Endothelial cell (in vitro differentiated cells): ENCODE data around the gene FECH. TPM values are rescaled to one million over a fixed set of nuclear protein-coding genes. Genes with fewer than 3 reads are reported as not detected.

Experiments used
- DNase-seq: peaks from one replicate; pipeline ENCODE4 v3.0.0; 2021; ENCODE audit warnings: low spot score
- H3K27ac Mint-ChIP-seq: one replicate; pipeline ENCODE4 v1.8.0; 2021; ENCODE audit warnings: mixed read lengths, inconsistent platforms; ENCODE audit not compliant: unreplicated experiment
- H3K27me3 Mint-ChIP-seq: one replicate; pipeline ENCODE4 v1.8.0; 2021; ENCODE audit warnings: mild to moderate bottlenecking, moderate library complexity, mixed read lengths, inconsistent platforms; ENCODE audit not compliant: unreplicated experiment
- H3K36me3 Mint-ChIP-seq: one replicate; pipeline ENCODE4 v1.8.0; 2021; ENCODE audit warnings: mild to moderate bottlenecking, low read depth, mixed read lengths, inconsistent platforms; ENCODE audit not compliant: unreplicated experiment
- H3K4me1 Mint-ChIP-seq: one replicate; pipeline ENCODE4 v1.8.0; 2021; ENCODE audit warnings: mild to moderate bottlenecking, mixed read lengths, inconsistent platforms; ENCODE audit not compliant: unreplicated experiment
- H3K4me3 Mint-ChIP-seq: one replicate; pipeline ENCODE4 v1.8.0; 2021; ENCODE audit warnings: mild to moderate bottlenecking, mixed read lengths, inconsistent platforms; ENCODE audit not compliant: unreplicated experiment
- H3K9me3 Mint-ChIP-seq: one replicate; pipeline ENCODE4 v1.8.0; 2021; ENCODE audit warnings: mixed read lengths, inconsistent platforms; ENCODE audit not compliant: unreplicated experiment
- total RNA-seq: library from RNA; stranded (reverse); fragmentation: NEBNext Ultra II Directional; extraction: Animal tissue kit (Norgen Biotek cat#: 25700); gene quantifications from one replicate; pipeline ENCODE4 v1.2.1, GENCODE V29; 2021; ENCODE audit not compliant: unreplicated experiment
- TF ChIP-seq, protein P1 (sequence below): fragments of 200-600 bp; sonication (generic); IDR thresholded peaks from one replicate; pipeline ENCODE4 v1.5.0; 2021; ENCODE audit warnings: antibody characterized with exemption; ENCODE audit not compliant: unreplicated experiment

The FECH gene
- total RNA-seq, 1 donor from 2014 or later = 51.6 TPM

GRCh38 chr18:57587098-57587661 lies 678 bp upstream of the FECH start:
- Mint-ChIP-seq H3K36me3 (peaks cover 11% of the 10 kb centered on the region), H3K4me1 (peaks cover 17% of the 10 kb centered on the region), H3K9me3 (no peaks in the 10 kb centered on the region), H3K27ac (peak overlapping the region; percentile 84), H3K27me3 (peaks cover 2% of the 10 kb centered on the region), H3K4me3 (peak overlapping the region; percentile 95)
- DNase-seq = no peak
- TF ChIP-seq, protein P1, sequence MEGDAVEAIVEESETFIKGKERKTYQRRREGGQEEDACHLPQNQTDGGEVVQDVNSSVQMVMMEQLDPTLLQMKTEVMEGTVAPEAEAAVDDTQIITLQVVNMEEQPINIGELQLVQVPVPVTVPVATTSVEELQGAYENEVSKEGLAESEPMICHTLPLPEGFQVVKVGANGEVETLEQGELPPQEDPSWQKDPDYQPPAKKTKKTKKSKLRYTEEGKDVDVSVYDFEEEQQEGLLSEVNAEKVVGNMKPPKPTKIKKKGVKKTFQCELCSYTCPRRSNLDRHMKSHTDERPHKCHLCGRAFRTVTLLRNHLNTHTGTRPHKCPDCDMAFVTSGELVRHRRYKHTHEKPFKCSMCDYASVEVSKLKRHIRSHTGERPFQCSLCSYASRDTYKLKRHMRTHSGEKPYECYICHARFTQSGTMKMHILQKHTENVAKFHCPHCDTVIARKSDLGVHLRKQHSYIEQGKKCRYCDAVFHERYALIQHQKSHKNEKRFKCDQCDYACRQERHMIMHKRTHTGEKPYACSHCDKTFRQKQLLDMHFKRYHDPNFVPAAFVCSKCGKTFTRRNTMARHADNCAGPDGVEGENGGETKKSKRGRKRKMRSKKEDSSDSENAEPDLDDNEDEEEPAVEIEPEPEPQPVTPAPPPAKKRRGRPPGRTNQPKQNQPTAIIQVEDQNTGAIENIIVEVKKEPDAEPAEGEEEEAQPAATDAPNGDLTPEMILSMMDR = no peak

DNA sequence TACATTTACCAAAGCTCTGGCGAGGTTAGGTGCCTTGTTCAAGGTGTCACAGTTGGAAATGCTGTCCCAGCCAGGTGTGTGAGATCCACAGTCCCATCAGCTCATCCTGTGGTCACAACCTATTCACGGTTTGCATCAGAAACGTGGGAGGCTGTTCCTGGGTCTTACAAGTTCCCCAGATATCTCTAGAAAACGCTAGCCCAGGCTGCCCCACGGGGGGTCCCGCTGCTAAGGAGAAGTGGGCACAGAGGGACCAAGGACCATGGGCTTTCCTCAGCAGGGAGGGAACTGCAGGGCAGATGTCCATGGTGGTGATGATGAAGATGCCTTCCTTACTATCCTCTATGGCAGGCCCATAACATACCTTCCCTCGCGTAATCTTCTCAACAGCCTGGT lies 649 bp downstream of the FECH start:
- H3K4me1 Mint-ChIP-seq = peaks cover 12% of the 10 kb centered on the region
- H3K4me3 Mint-ChIP-seq = peak overlapping the region; percentile 90
- DNase-seq = no peak
- H3K36me3 Mint-ChIP-seq = peaks cover 19% of the 10 kb centered on the region
- H3K27ac Mint-ChIP-seq = no peak overlapping the region
- TF ChIP-seq, protein P1 = no peak
- peaks cover 2% of the 10 kb centered on the region for H3K27me3 Mint-ChIP-seq
- no peaks in the 10 kb centered on the region for H3K9me3 Mint-ChIP-seq

- no peaks in the 10 kb centered on the region for H3K9me3 Mint-ChIP-seq
- no peak overlapping the region for H3K27ac Mint-ChIP-seq
- H3K4me3 Mint-ChIP-seq = peak overlapping the region; percentile 90
- H3K27me3 Mint-ChIP-seq = peaks cover 2% of the 10 kb centered on the region
- H3K4me1 Mint-ChIP-seq = peaks cover 12% of the 10 kb centered on the region
- H3K36me3 Mint-ChIP-seq = peaks cover 22% of the 10 kb centered on the region
- DNase-seq = no peak
- TF ChIP-seq, protein P1 = no peak
These were observed 1.1 kb downstream of the FECH start for GRCh38 chr18:57585421-57585820.

- no peak overlapping the region for H3K4me3 Mint-ChIP-seq
- TF ChIP-seq, protein P1 = no peak
These were observed 2.1 kb downstream of the FECH start for GRCh38 chr18:57584444-57584843.

DNA sequence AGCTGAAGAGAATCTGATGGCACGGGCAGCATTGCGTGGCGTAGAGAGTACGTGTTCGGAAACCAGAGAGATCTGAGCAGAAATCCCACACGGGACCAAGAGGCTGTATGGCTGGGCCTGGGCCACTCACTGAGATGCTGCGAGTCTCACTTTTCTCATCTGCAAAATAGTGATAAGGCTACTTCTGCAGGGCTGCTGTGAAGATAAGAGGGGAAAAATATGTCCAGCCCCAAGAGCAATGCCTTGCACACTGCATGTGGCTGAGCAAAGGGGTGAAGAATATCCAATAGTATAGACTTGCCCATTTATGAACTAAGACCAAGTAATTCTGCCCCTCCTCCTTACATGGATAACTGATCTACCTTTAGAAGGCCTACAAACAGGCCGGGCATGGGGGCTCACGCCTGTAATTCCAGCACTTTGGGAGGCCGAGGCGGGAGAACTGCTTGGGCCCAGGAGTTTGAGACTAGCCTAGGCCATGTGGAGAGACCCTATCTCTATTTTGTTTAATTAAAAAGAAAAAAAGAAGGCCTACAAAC lies 3.1 kb downstream of the FECH start:
- Mint-ChIP-seq H3K27ac (no peak overlapping the region), H3K9me3 (no peaks in the 10 kb centered on the region), H3K4me3 (peak overlapping the region; percentile 37), H3K36me3 (peaks cover 22% of the 10 kb centered on the region), H3K27me3 (peaks cover 2% of the 10 kb centered on the region), H3K4me1 (peaks cover 12% of the 10 kb centered on the region)
- DNase-seq = no peak
- TF ChIP-seq, protein P1 = no peak

More at GRCh38 chr18:57584444-57584843, 2.1 kb downstream of the FECH start:
- Mint-ChIP-seq H3K27me3 (peaks cover 2% of the 10 kb centered on the region), H3K27ac (no peak overlapping the region), H3K4me1 (peaks cover 12% of the 10 kb centered on the region), H3K9me3 (no peaks in the 10 kb centered on the region), H3K36me3 (peaks cover 22% of the 10 kb centered on the region)
- DNase-seq = no peak
